Activated naive CD4-positive, alpha-beta T cell treated with anti-CD3 and anti-CD28 coated beads, Interleukin-2, amount 50 U/mL, for 72 hours (primary cell): Measurements from ENCODE around the gene ADGRL1. TPM values are rescaled to one million over a fixed set of nuclear protein-coding genes. Genes with fewer than 3 reads are reported as not detected.
A peak's percentile ranks its signal among the peaks of the same experiment; 100 is the strongest.
"Not testable (repeated sequence)": the region's sequence is repeated elsewhere in the genome, so short reads cannot be mapped to it uniquely, and the experiment has no call there.

Experiments
- ATAC-seq, 2 donors: fragments of 150-1000 bp; cut with Tn5 transposase; 2 replicates each; pipeline ENCODE4 v1.10.0; 2021; ENCODE audit warnings: mild to moderate bottlenecking in 2 of 2, moderate library complexity in 2 of 2
- DNase-seq, 2 donors: peaks; one replicate each; pipeline ENCODE4 v3.0.0; 2021 to 2022; ENCODE audit warnings: low spot score in 2 of 2
- H3K27ac Mint-ChIP-seq, 2 donors: one replicate each; pipeline ENCODE4 v1.8.0; 2022; ENCODE audit warnings: mild to moderate bottlenecking in 2 of 2, mixed read lengths in 2 of 2
- H3K36me3 Mint-ChIP-seq, 2 donors: one replicate each; pipeline ENCODE4 v1.8.0; 2022; ENCODE audit warnings: mixed read lengths in 2 of 2
- H3K9me3 Mint-ChIP-seq, 2 donors: one replicate each; pipeline ENCODE4 v1.8.0; 2022; ENCODE audit warnings: mixed read lengths in 2 of 2
- total RNA-seq, 2 donors: library from RNA; stranded (reverse); gene quantifications; one replicate each; pipeline ENCODE4 v1.2.3, GENCODE V29; 2022

ADGRL1 gene
- total RNA-seq, 2 donors from 2014 or later = 9.2 to 25.7 TPM

- DNase-seq (no peak), ATAC-seq (no peak)
- Mint-ChIP-seq H3K9me3 (no peaks in the 10 kb centered on the region), H3K36me3 (no peaks in the 10 kb centered on the region), H3K27ac (peak overlapping the region in 1 of 2 donors; percentile 85)
These were observed 47.5 kb downstream of the ADGRL1 start for GRCh38 chr19:14158276-14159023.

GRCh38 chr19:14156971-14157717 lies 48.8 kb downstream of the ADGRL1 start:
- ATAC-seq (no peak), DNase-seq (no peak)
- Mint-ChIP-seq H3K9me3 (no peaks in the 10 kb centered on the region), H3K36me3 (no peaks in the 10 kb centered on the region), H3K27ac (no peak overlapping the region)

GRCh38 chr19:14156122-14156521 lies 49.8 kb downstream of the ADGRL1 start:
- no peak overlapping the region for H3K27ac Mint-ChIP-seq
- DNase-seq (no peak), ATAC-seq (no peak)
- H3K9me3 Mint-ChIP-seq = no peaks in the 10 kb centered on the region
- no peaks in the 10 kb centered on the region for H3K36me3 Mint-ChIP-seq

GRCh38 chr19:14155371-14155770 lies 50.6 kb downstream of the ADGRL1 start:
- no peaks in the 10 kb centered on the region for H3K36me3 Mint-ChIP-seq
- H3K27ac Mint-ChIP-seq = peak overlapping the region in 1 of 2 donors; percentile 5
- no peaks in the 10 kb centered on the region for H3K9me3 Mint-ChIP-seq
- DNase-seq = no peak
- no peak for ATAC-seq

- Mint-ChIP-seq H3K27ac (no peak overlapping the region), H3K36me3 (no peaks in the 10 kb centered on the region), H3K9me3 (no peaks in the 10 kb centered on the region)
- DNase-seq = no peak
- ATAC-seq = no peak
These were observed 53.3 kb downstream of the ADGRL1 start for GRCh38 chr19:14152713-14153112.

GRCh38 chr19:14150770-14151661 lies 55.0 kb downstream of the ADGRL1 start:
- H3K27ac Mint-ChIP-seq = no peak overlapping the region
- DNase-seq (no peak), ATAC-seq (no peak)
- no peaks in the 10 kb centered on the region for H3K9me3 Mint-ChIP-seq
- H3K36me3 Mint-ChIP-seq = no peaks in the 10 kb centered on the region

GRCh38 chr19:14150041-14150769 lies 55.8 kb downstream of the ADGRL1 start:
- Mint-ChIP-seq H3K36me3 (no peaks in the 10 kb centered on the region), H3K9me3 (no peaks in the 10 kb centered on the region), H3K27ac (peak overlapping the region; percentile 92 to 93)
- ATAC-seq (peak; percentile 19 to 20), DNase-seq (no peak)

- H3K27ac Mint-ChIP-seq = peak overlapping the region; percentile 92 to 93
- H3K9me3 Mint-ChIP-seq = no peaks in the 10 kb centered on the region
- no peaks in the 10 kb centered on the region for H3K36me3 Mint-ChIP-seq
- DNase-seq (peak in 1 of 2 donors; percentile 55), ATAC-seq (peak; percentile 71 to 81)
These were observed 56.4 kb downstream of the ADGRL1 start for GRCh38 chr19:14149509-14149994.

- no peak for ATAC-seq
- H3K27ac Mint-ChIP-seq = peak overlapping the region; percentile 92 to 93
- no peak for DNase-seq
- H3K9me3 Mint-ChIP-seq = no peaks in the 10 kb centered on the region
- H3K36me3 Mint-ChIP-seq = no peaks in the 10 kb centered on the region
These were observed 57.1 kb downstream of the ADGRL1 start for GRCh38 chr19:14148751-14149410.

- H3K9me3 Mint-ChIP-seq = no peaks in the 10 kb centered on the region
- ATAC-seq = peak; percentile 65 to 72
- H3K36me3 Mint-ChIP-seq = no peaks in the 10 kb centered on the region
- H3K27ac Mint-ChIP-seq = peak overlapping the region; percentile 92 to 94
- DNase-seq = peak in 1 of 2 donors; percentile 68
These were observed 58.0 kb downstream of the ADGRL1 start for GRCh38 chr19:14147797-14148605.

- no peaks in the 10 kb centered on the region for H3K36me3 Mint-ChIP-seq
- peak overlapping the region; percentile 17 to 92 for H3K27ac Mint-ChIP-seq
- no peaks in the 10 kb centered on the region for H3K9me3 Mint-ChIP-seq
- DNase-seq (no peak), ATAC-seq (no peak)
These were observed 59.2 kb downstream of the ADGRL1 start for GRCh38 chr19:14146789-14147216.

- H3K36me3 Mint-ChIP-seq, DNase-seq, H3K9me3 Mint-ChIP-seq, ATAC-seq: not testable (repeated sequence)
- peak overlapping the region; percentile 24 to 92 for H3K27ac Mint-ChIP-seq
These were observed 59.8 kb downstream of the ADGRL1 start for GRCh38 chr19:14146169-14146568.

- Mint-ChIP-seq H3K27ac (peak overlapping the region; percentile 12 to 92), H3K36me3 (no peaks in the 10 kb centered on the region)
- ATAC-seq = no peak
These were observed 60.6 kb downstream of the ADGRL1 start for GRCh38 chr19:14145381-14145780.

GRCh38 chr19:14142262-14143190 lies 63.4 kb downstream of the ADGRL1 start:
- Mint-ChIP-seq H3K9me3 (no peaks in the 10 kb centered on the region), H3K27ac (no peak overlapping the region), H3K36me3 (no peaks in the 10 kb centered on the region)
- no peak for ATAC-seq
- no peak for DNase-seq

More at GRCh38 chr19:14145381-14145780, 60.6 kb downstream of the ADGRL1 start:
- no peaks in the 10 kb centered on the region for H3K9me3 Mint-ChIP-seq
- no peak for DNase-seq
